ENCODE measurements around the gene PEMT.

PEMT gene

DNA sequence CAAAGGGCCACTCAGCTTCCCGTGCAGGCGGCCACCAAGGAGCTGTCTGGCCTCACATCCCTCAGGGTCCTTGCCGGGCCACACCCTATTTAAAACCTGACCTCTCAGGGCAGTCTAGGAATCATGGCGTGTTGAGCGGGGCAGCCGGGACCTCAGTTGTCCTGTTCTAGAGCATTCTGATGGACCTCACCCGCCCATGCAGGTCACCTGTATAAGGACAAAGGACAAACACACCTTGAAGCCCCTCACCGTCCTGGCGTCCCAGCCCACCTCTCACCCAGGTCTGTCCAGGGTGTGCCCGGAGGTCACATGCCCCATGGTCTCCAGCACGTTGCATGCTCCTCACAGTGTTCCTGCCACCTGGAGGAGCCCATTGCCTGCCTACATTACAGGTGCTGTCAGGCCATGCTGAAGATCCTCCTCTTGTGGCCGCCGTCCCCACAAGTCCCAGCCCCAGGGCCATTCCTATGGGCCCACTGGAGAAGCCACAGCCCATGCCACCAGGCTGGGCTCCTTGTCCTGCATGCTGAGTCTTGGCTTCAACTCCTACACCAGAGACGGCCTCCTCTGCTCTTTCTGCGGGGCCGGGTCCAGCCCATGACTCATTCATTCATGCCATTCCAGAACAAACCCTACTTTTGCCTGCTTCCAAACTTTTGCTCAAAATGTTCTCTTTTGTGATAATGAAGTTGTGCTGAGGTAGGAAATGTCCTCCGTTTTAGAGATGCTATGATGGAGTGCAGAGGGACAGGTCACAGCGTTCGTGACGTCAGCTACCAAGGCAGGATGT is 46.3 kb downstream of the PEMT start:
- no peak for DNase-seq (ENCODE audit: extremely low spot score)
- ChIA-PET POLR2A (no interaction called here), CTCF (no interaction called here)
- TF ChIP-seq, protein P1, sequence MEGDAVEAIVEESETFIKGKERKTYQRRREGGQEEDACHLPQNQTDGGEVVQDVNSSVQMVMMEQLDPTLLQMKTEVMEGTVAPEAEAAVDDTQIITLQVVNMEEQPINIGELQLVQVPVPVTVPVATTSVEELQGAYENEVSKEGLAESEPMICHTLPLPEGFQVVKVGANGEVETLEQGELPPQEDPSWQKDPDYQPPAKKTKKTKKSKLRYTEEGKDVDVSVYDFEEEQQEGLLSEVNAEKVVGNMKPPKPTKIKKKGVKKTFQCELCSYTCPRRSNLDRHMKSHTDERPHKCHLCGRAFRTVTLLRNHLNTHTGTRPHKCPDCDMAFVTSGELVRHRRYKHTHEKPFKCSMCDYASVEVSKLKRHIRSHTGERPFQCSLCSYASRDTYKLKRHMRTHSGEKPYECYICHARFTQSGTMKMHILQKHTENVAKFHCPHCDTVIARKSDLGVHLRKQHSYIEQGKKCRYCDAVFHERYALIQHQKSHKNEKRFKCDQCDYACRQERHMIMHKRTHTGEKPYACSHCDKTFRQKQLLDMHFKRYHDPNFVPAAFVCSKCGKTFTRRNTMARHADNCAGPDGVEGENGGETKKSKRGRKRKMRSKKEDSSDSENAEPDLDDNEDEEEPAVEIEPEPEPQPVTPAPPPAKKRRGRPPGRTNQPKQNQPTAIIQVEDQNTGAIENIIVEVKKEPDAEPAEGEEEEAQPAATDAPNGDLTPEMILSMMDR (IDR thresholded peaks at IDR 0.05; ENCODE audit: control extremely low read depth, extremely low read depth, low read depth, missing control alignments) = no peak

DNA sequence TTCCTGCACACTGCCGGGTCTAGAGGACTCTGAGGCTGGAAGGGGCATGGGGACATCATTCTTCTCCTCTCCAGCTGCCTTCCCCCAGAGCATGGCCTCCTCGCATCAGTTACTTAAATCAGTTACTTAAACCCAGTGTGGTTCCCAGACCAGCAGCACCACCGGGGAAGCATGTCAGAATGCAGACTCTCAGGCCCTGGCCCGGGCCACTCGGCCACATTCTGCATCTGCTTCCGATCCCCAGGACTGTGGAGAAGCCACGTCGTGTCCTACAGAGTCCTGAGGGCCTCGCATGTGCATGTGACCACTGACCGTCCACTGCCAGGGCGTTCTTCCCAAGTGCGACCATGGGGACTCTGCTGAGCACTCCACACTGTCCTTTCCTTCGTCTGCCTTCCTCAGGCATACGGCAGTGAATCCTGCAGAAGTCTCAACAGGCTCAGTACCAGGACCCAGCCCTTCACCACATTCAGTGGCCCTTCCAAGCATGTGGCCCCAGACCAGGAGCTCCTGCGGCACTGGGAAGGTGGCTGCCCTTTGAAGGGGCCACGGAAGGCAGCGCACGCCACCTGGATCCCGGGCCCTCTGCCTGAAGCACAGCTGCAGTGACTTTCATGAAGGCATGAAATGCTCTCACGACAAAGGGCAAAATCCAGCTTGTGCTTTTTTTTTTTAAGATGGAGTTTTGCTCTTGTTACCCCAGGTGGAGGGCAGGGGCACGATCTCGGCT is 48.4 kb downstream of the PEMT start:
- POLR2A ChIA-PET = no interaction called here
- CTCF ChIA-PET = no interaction called here

DNA sequence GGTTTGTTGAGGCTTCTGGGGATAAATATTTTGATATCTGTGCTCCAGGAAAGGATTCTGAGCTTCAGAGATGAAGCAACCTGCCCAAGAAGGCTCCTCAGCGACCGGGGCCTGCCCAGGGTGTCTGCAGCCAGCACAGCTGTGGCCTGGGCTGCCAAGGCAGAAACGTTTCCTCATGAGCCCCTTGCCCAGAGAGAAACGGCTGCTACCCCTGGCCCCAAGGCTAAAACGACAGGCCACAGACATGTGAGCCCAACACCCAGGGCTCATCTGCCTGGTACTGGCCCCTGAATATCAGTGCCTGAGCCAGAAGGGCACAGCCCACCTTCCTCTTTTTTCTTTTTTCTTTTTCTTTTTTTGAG is 49.9 kb downstream of the PEMT start:
- TF ChIP-seq, protein P1 (IDR thresholded peaks at IDR 0.05; ENCODE audit: control extremely low read depth, extremely low read depth, low read depth, missing control alignments) = no peak
- DNase-seq (ENCODE audit: extremely low spot score) = no peak
- ChIA-PET POLR2A (no interaction called here), CTCF (interaction anchor here (1.4 kb wide), 1 partner anchor 45 kb away, joined by 3 read pairs; no protein-coding TSS in a partner anchor)

More for the DNA sequence above, 48.4 kb downstream of the PEMT start:
- TF ChIP-seq, protein P1 (IDR thresholded peaks at IDR 0.05; ENCODE audit: control extremely low read depth, extremely low read depth, low read depth, missing control alignments) = no peak
- no peak for DNase-seq (ENCODE audit: extremely low spot score)

DNA sequence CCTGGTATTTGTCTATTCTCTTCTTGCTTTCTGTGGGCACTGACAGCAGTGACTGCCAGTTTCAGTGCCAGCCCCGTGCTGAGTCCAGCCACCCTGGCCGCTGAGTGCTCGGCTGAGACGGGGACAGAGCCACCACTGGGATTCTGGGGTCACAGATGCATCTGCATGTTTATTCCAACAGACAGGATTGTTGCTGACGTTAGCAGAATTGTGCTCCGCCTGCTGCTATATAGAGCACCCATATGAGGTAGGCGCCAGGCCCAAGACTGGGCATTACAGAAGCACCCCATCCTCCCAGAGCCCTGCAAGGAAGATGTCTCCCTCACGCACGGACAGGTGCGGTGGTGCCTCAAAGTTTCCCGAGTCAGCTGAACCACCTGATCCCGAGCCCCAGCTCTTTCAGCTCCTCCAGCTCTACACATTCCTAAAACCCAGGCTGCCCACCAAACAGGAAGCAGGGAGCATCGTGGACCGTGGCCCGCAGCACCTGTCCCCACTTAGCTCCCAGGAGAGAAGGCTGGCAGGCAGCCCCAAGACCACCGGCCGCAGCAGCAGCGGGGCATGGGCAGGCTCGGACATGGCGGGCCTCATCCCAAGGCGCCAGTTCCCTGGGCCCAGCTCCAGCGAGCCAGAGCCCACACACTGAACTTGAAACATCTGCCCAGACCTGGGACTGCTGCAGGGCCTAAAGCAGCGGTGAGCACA is 50.4 kb downstream of the PEMT start:
- POLR2A ChIA-PET = no interaction called here
- CTCF ChIA-PET = interaction anchor here (1.4 kb wide), 1 partner anchor 44 kb away, joined by 3 read pairs; no protein-coding TSS in a partner anchor
- TF ChIP-seq, protein P1 (IDR thresholded peaks at IDR 0.05; ENCODE audit: control extremely low read depth, extremely low read depth, low read depth, missing control alignments) = no peak
- no peak for DNase-seq (ENCODE audit: extremely low spot score)

DNA sequence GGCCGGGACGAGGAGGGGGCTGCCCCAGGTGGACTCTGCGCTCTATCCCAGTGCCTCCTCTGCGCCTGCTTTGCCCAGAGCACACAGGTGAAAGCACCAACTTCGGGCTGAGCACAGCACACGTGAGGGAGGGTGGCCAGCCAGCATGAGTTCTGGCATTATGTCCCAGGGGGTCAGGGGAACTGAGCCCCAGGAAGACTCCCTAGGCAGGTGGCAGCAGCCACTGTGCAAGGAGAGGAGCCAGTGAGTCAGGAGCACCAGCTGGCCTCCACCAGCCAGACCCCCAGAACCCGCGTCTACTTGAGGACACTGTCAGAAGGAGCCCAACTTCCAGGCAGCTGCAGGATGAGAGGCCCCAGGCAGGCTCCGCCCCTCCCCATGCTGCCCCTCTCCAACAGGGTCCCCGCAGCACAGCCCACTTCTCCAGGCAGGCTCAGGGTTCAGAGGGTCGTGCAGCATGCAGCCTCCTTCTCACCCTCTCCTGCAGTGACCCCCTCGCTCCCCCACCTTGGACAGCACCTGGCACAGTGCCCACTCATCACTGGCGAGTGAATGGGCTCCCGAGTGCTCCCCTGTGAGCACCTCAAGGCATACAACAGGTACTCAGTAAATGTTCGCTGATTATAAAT is 51.1 kb downstream of the PEMT start:
- POLR2A ChIA-PET = no interaction called here
- no peak for DNase-seq (ENCODE audit: extremely low spot score)
- TF ChIP-seq, protein P1 (IDR thresholded peaks at IDR 0.05; ENCODE audit: control extremely low read depth, extremely low read depth, low read depth, missing control alignments) = no peak
- CTCF ChIA-PET = interaction anchor here (1.1 to 2.4 kb wide), 3 partner anchors 28 to 44 kb away, joined by 3 to 9 read pairs (median 3); no protein-coding TSS in a partner anchor

DNA sequence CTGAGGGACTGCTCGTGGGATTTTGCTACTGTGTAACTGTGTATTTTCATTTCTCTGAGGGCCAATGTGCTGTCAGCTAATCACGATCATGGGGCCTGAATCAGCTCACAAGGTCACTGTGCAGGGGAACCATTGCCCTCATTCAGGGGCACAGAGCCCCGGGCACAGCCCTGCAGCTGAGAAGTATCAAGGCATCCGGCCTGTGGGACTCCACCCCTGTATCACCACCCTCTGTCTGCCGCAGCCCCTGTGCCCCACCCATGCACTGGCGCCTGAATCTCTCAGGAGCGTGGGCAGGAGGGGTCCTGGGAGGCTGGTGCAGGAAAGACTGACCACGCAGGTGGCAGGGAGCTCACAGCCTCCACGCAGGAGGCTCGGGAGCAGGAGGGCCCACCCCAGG is 51.9 kb downstream of the PEMT start:
- ChIA-PET CTCF (interaction anchor here (1.1 to 2.4 kb wide), 2 partner anchors 29 to 43 kb away, joined by 3 to 9 read pairs; no protein-coding TSS in a partner anchor), POLR2A (no interaction called here)
- TF ChIP-seq, protein P1 (IDR thresholded peaks at IDR 0.05; ENCODE audit: control extremely low read depth, extremely low read depth, low read depth, missing control alignments) = no peak
- DNase-seq (ENCODE audit: extremely low spot score) = no peak
